Motor neuron (in vitro differentiated cells): ENCODE measurements around the gene ABCB6. TPM values are rescaled to one million over a fixed set of nuclear protein-coding genes. Genes with fewer than 3 reads are reported as not detected.
"Not testable (repeated sequence)": the region's sequence is repeated elsewhere in the genome, so short reads cannot be mapped to it uniquely, and the experiment has no call there.

Source experiments
- ATAC-seq, 8 experiments: fragments of 200-7000 bp; cut with Tn5 transposase; replicated peaks in 6 of 8; 2 replicates each; pipeline ENCODE4 v1.8.0; 2021; ENCODE audit warnings: mild to moderate bottlenecking in 8 of 8, moderate library complexity in 8 of 8
- H3K27ac ChIP-seq, 2 donors: fragments of 250-450 bp; sonication (Bioruptor Pico); 2 replicates each; pipeline ENCODE4 v1.9.0; 2021; ENCODE audit warnings: antibody characterized with exemption in 2 of 2, mild to moderate bottlenecking in 2 of 2, moderate library complexity in 1 of 2
- H3K4me1 ChIP-seq, 2 donors: fragments of 250-450 bp; sonication (Bioruptor Pico); replicated peaks in 1 of 2; 2 replicates each; pipeline ENCODE4 v1.6.1; 2021; ENCODE audit warnings: antibody characterized with exemption in 2 of 2, mild to moderate bottlenecking in 2 of 2, moderate library complexity in 1 of 2
- H3K4me3 ChIP-seq, 5 donors: fragments of 250-450 bp; sonication (Bioruptor Pico); 2 replicates each; pipeline ENCODE4 v1.9.0; 2021; ENCODE audit warnings: antibody characterized with exemption in 5 of 5, mild to moderate bottlenecking in 5 of 5, moderate library complexity in 4 of 5
- WGBS, 10 experiments: fragments of 450-650 bp; shearing (Covaris generic); methylation state at CpG; one replicate each; pipeline ENCODE4 v1.0.0; 2022; 5-methylcytosine and 5-hydroxymethylcytosine counted together
- in situ Hi-C, 9 experiments: fragments of 400-800 bp; cut with MboI; loops; one replicate each; pipeline ENCODE4 v1.15.0; 2021; ENCODE audit warnings: low sequenced_read_pairs in 9 of 9, low pct_unique_long_range_greater_than_20kb in 2 of 9; ENCODE audit not compliant: unreplicated experiment in 9 of 9
- total RNA-seq, 8 experiments: library from RNA; unstranded; fragments of 300-600 nt; gene quantifications; 2 replicates each; pipeline versions ENCODE4 v1.2.3 to v1.2.4, GENCODE V29; 2022

Gene ABCB6
- total RNA-seq, 8 experiments from 2014 or later = 14.2 to 122 (median 34.5) TPM

- WGBS, 10 experiments = 0 to 60% (median 1%) methylated on average over 1 to 8 of the region's 76 CpGs; no CpG with 5 or more reads in 4 of the 10 experiments
- Histone ChIP-seq H3K4me3 (peak within 1 kb of the TSS; percentile 54 to 91 (median 57)), H3K4me1 (peaks cover 7 to 11% of the 10 kb centered on the region in 2 donors), H3K27ac (peak within 1 kb of the TSS; percentile 83 to 87)
- peak; percentile 93 to 95 (median 94) for ATAC-seq
- in situ Hi-C loops = no loop called here
Measured at GRCh38 chr2:219206328-219207133, 12.2 kb downstream of the ABCB6 start, which contains the start of gene ZFAND2B. ZFAND2B (plus strand) TSS chr2:219206782; CDS start chr2:219206988, 206 bp downstream.

DNA sequence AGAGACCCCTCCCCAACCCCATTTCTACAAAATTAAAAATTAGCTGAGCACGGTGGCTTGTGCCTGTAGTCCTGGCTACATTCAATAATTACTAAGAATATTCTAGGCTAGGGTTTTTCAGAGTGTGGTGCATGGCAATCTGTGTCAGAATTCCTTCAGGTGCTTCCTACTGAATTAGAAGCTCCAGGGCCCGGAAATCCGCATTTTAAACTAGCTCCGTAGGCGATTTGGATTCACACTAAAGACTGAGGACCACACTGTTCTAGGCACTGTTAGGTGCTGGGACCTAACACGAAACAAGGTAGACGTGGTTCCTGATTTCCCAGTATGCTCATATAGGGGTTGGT is 12.8 kb downstream of the ABCB6 start:
- Histone ChIP-seq H3K27ac (peak overlapping the region; percentile 83 to 87), H3K4me3 (peak overlapping the region; percentile 54 to 91 (median 57)), H3K4me1 (peaks cover 7 to 11% of the 10 kb centered on the region in 2 donors)
- ATAC-seq = no peak
- 3 to 45% (median 14%) methylated on average over 2 to 7 of the region's 7 CpGs; no CpG with 5 or more reads in 2 of the 10 experiments for WGBS, 10 experiments
- in situ Hi-C loops = no loop called here

DNA sequence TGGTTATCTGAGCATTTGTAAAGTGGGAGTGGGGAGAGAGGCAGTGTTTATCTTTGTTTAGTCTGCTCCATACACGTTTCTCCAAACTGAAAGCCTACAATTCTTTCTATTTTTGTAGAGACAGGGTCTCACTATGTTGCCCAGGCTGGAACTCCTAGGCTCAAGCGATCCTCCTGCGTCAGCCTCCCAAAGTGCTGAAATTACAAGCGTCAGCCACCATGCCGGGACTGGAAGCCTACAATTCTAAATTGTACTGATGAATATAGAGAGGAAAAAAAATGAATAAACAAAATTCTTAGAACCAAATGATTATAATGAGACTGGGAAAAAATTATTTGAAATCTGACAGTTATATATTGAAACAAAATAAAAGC is 13.6 kb downstream of the ABCB6 start:
- Histone ChIP-seq H3K4me1 (peaks cover 7 to 11% of the 10 kb centered on the region in 2 donors), H3K4me3 (no peak overlapping the region), H3K27ac (no peak overlapping the region)
- WGBS, 10 experiments = 72 to 100% (median 89%) methylated on average over 2 to 5 of the region's 5 CpGs
- no peak for ATAC-seq
- in situ Hi-C loops = no loop called here

- 47 to 100% (median 84%) methylated on average over 1 to 6 of the region's 7 CpGs; no CpG with 5 or more reads in 1 of the 10 experiments for WGBS, 10 experiments
- in situ Hi-C loops = no loop called here
- H3K4me1 ChIP-seq = peaks cover 7 to 11% of the 10 kb centered on the region in 2 donors
- no peak overlapping the region for H3K27ac ChIP-seq
- ATAC-seq = no peak
- no peak overlapping the region for H3K4me3 ChIP-seq
Measured at GRCh38 chr2:219204425-219205164, 14.2 kb downstream of the ABCB6 start.

GRCh38 chr2:219201331-219201730 is 17.4 kb downstream of the ABCB6 start:
- H3K4me1 ChIP-seq, H3K4me3 ChIP-seq, ATAC-seq, H3K27ac ChIP-seq, in situ Hi-C loops: not testable (repeated sequence)
- WGBS, 10 experiments = 100% methylated on average over 1 of the region's 21 CpGs; no CpG with 5 or more reads in 9 of the 10 experiments

- 66 to 95% (median 80%) methylated on average over 1 to 15 of the region's 26 CpGs; no CpG with 5 or more reads in 3 of the 10 experiments for whole genome bisulfite sequencing, 10 experiments
- H3K27ac ChIP-seq, ATAC-seq, H3K4me1 ChIP-seq, in situ Hi-C loops, H3K4me3 ChIP-seq: not testable (repeated sequence)
Measured at GRCh38 chr2:219200502-219201326, 18.0 kb downstream of the ABCB6 start.

GRCh38 chr2:219199470-219200211 is 19.1 kb downstream of the ABCB6 start:
- H3K27ac ChIP-seq = no peak overlapping the region
- in situ Hi-C loops = no loop called here
- 55 to 100% (median 85%) methylated on average over 2 to 11 of the region's 12 CpGs; no CpG with 5 or more reads in 3 of the 10 experiments for WGBS, 10 experiments
- H3K4me1 ChIP-seq = no peaks in the 10 kb centered on the region
- no peak overlapping the region for H3K4me3 ChIP-seq
- ATAC-seq = peak in 2 of 8 experiments; percentile 56 to 57

GRCh38 chr2:219198974-219199373 is 19.8 kb downstream of the ABCB6 start:
- in situ Hi-C loops = no loop called here
- no peaks in the 10 kb centered on the region for H3K4me1 ChIP-seq
- ATAC-seq = peak in 2 of 8 experiments; percentile 16 to 36
- 50 to 88% (median 79%) methylated on average over 1 to 4 of the region's 5 CpGs; no CpG with 5 or more reads in 3 of the 10 experiments for WGBS, 10 experiments
- no peak overlapping the region for H3K4me3 ChIP-seq
- H3K27ac ChIP-seq = no peak overlapping the region

DNA sequence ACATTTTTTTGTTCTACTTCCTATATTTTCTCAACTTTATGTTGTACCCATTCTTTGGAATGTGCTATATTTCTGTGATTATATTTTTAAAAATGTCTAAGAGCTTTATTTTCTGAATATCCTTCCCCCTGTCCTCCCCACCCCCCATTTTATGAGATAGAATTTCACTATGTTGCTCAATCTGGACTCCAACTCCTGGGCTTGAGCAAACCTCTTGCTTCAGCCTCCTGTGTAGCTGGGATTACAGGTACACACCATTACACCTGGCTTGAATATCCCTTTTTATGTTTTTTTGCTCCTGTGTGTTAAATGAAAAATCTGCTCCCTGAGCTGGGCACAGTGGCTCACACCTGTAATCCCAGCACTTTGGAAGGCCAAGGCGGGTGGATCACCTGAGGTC is 21.4 kb downstream of the ABCB6 start:
- no peak for ATAC-seq
- H3K4me1 ChIP-seq = no peaks in the 10 kb centered on the region
- H3K4me3 ChIP-seq = no peak overlapping the region
- WGBS, 10 experiments = 100% methylated on average over 1 of the region's 1 CpG; no CpG with 5 or more reads in 8 of the 10 experiments
- H3K27ac ChIP-seq = no peak overlapping the region
- in situ Hi-C loops = no loop called here

- WGBS, 10 experiments = 64 to 100% (median 87%) methylated on average over 1 to 6 of the region's 7 CpGs; no CpG with 5 or more reads in 1 of the 10 experiments
- Histone ChIP-seq H3K27ac (no peak overlapping the region), H3K4me3 (no peak overlapping the region), H3K4me1 (no peaks in the 10 kb centered on the region)
- in situ Hi-C loops = no loop called here
- no peak for ATAC-seq
Measured at GRCh38 chr2:219186754-219187456, 31.9 kb downstream of the ABCB6 start.

DNA sequence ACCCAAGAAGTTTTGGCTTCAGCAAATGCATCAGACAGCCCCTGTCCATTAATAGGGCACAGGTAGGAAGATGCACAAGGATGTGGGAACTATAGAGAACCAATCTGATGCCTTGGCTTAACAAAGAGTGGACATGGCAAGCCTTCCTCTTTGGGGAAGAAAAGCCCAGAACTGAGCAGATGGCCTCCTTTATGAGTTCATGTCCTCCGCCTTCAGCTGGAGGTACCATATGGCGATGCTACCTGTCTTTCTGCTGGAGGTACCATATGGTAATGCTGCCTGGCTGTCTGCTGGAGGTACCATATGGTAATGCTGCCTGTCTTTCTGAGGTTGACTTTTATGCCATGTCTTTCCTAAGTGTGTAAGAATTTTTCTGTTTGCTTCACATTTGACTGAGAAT is 34.6 kb downstream of the ABCB6 start:
- in situ Hi-C loops = no loop called here
- 90 to 100% (median 100%) methylated on average over 1 to 2 of the region's 2 CpGs; no CpG with 5 or more reads in 5 of the 10 experiments for WGBS, 10 experiments
- no peak for ATAC-seq
- H3K27ac ChIP-seq = no peak overlapping the region
- H3K4me1 ChIP-seq = peaks cover 0 to 2% of the 10 kb centered on the region in 2 donors
- H3K4me3 ChIP-seq = no peak overlapping the region
